D721Med (cell line): ENCODE data around the gene GLIS1.

Source experiments
- DNase-seq: peaks from one replicate; pipeline ENCODE4 v3.0.0; 2011; ENCODE audit warnings: low spot score; ENCODE audit not compliant: insufficient read length
- FAIRE-seq: peaks from 2 replicates; lab custom pipeline; 2011; peaks lifted over from hg19 to GRCh38; lab: Jason Lieb, UNC
- CTCF ChIP-seq: IDR thresholded peaks from 2 replicates; pipeline ENCODE4 v1.5.1; 2012; ENCODE audit warnings: mild to moderate bottlenecking, control low read depth; ENCODE audit not compliant: insufficient read depth; ENCODE audit errors: missing control alignments

Gene GLIS1

GRCh38 chr1:53516181-53516580 lies 222.8 kb downstream of the GLIS1 start:
- FAIRE-seq (no peak), DNase-seq (no peak)
- TF ChIP-seq CTCF, result no peak

- FAIRE-seq, result no peak
- DNase-seq, result no peak
- no peak for TF ChIP-seq CTCF
Observed at GRCh38 chr1:53514436-53514835, 224.5 kb downstream of the GLIS1 start.

GRCh38 chr1:53513846-53514245 lies 225.1 kb downstream of the GLIS1 start:
- TF ChIP-seq CTCF, result no peak
- no peak for DNase-seq
- no peak for FAIRE-seq

GRCh38 chr1:53512807-53513755 lies 225.9 kb downstream of the GLIS1 start:
- FAIRE-seq (no peak), DNase-seq (no peak)
- no peak for TF ChIP-seq CTCF

- DNase-seq (no peak), FAIRE-seq (no peak)
- TF ChIP-seq CTCF, result no peak
Observed at GRCh38 chr1:53511933-53512806, 226.8 kb downstream of the GLIS1 start.

GRCh38 chr1:53511323-53511932 lies 227.5 kb downstream of the GLIS1 start:
- DNase-seq (peak; percentile 84), FAIRE-seq (no peak)
- no peak for TF ChIP-seq CTCF
